GM18511 (cell line): Measurements from ENCODE around the gene PLD4.

ENCODE experiments used
- ATAC-seq: cut with Tn5 transposase; IDR thresholded peaks from one replicate; pipeline ENCODE4 v1.9.1; 2021; ENCODE audit warnings: mild to moderate bottlenecking, moderate library complexity; ENCODE audit not compliant: unreplicated experiment

PLD4 gene

GRCh38 chr14:104953896-104954656 lies 29.4 kb downstream of the PLD4 start:
- no peak for ATAC-seq

DNA sequence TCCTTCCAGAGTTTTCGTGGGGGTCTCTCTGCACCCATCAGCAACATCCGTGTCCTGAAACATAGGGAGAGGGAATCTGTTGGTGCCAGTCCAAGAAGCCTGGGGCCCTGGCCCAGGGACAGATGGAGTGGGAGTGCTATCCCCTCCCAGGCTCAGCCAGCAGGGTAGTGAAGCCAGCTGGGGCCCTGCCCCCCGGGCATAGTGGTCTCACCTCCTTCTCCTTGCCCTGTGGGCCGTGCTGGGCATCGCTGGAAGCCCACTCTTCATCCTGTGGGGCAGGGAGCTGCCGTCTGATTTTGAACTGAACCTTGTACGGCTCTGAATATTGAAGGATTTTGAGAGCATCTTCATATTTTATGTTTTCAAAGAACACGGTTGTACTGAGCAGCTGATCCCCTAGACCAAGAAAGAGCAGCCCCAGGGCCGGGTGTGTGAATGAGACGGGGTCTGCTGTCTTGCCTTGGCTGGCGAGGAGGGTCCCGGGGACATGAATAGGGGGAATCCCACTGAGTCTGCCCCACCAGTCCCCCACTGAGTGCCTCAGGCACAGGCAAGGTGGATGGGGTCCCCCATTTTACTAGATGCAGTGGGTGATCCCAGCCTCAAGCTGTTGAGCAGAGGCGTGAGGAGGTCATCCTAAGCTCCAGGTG lies 30.2 kb downstream of the PLD4 start:
- no peak for ATAC-seq

DNA sequence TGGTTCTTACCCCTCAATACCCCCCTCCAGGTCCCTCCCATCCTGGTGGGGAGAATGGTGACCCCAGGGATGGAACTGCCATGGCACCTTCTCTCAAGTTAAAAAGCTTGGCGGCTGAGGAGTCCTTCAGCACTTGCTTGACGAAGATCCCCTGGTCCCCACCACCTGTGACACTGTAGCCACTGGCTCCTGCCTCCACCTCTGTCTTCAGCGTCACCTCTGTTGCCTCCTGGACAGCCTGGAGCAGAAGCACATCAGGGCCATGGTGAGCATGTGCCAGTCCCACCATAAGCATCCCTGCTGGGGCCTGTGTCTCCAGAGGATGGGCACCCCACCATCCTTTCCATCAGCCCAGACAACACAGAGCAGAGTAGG lies 30.7 kb downstream of the PLD4 start:
- ATAC-seq, result no peak

- ATAC-seq, result no peak
These were observed 31.7 kb downstream of the PLD4 start for GRCh38 chr14:104956290-104956890.

DNA sequence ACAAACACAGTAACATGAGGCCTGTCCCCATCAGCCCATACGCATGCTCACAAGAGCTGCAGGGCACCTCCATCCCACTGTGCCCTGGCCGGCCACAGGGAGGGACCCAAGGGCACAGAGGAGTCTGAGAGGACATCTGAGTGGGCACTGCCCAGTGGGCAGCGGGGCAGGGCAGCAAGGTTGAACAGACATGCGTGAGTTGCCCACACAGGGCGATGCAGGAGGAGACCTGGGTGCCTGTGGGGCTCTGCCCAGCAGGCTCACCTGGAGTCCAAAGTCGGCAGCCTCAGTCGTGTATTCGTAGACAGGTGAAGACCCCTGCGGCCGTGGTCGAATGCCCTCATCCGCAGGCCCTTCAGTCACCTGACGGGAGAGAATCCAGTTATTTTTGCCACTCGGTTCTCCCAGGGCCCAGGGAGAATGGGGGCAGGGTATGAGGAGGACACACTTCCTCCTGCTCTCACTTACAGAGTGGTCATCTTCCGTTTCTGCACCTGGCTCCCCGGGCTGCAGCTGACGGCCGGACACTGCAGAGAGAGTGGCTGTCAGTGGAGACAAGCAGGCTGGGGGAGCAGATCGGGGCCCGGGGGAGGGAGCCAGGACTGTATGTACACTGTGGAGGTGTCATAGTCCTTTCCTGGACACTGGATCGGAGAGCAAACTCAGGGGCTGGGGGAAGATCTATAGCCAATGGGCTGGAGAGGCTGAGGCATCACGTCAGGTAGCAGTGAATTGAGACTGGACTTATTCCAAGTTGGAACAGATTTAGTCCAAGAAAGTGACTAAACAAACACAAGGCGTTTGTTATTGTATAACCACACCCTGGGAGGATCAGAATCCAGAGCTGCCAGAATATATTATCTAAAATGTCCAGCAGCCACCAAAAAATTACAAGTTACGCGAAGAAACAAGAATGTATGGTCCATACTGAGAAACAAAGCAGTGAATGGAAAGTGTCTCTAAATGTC lies 32.8 kb downstream of the PLD4 start:
- ATAC-seq, result no peak

- ATAC-seq, result no peak
These were observed 39.9 kb downstream of the PLD4 start for GRCh38 chr14:104964546-104964945.

- no peak for ATAC-seq
These were observed 41.0 kb downstream of the PLD4 start for GRCh38 chr14:104965561-104966231.

DNA sequence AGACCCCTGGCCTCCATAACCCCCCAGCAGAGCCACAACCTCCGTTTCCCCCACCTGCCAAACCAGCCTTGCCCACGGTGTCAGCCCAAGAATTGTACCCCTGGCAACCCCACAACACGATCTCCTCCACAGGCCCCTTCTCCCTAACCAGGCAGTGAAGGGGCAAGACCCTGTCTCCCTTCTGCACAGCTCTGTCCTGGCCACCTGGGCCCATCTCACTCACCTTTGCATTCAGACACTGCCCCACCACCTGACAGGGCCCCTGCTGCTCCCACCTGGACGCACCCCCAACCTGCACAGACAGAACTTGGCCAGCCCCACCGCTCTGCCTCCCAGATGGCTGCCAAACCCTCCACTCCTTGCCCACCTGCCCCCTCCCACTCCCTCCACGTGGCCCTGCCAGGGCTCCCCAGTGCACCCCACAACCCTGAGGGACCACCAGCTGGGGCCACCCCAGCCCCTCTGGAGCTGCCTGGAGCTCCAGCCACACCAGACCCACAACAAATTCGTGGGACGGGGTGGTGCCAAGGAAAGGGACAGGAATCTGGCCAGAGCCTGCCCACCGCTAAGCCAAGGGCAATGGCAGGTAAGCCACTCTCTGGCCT lies 41.7 kb downstream of the PLD4 start:
- ATAC-seq, result no peak

GRCh38 chr14:104966981-104967385 lies 42.3 kb downstream of the PLD4 start:
- no peak for ATAC-seq

- ATAC-seq, result no peak
These were observed 42.9 kb downstream of the PLD4 start for GRCh38 chr14:104967386-104968152.

- no peak for ATAC-seq
These were observed 43.5 kb downstream of the PLD4 start for GRCh38 chr14:104968153-104968527.

DNA sequence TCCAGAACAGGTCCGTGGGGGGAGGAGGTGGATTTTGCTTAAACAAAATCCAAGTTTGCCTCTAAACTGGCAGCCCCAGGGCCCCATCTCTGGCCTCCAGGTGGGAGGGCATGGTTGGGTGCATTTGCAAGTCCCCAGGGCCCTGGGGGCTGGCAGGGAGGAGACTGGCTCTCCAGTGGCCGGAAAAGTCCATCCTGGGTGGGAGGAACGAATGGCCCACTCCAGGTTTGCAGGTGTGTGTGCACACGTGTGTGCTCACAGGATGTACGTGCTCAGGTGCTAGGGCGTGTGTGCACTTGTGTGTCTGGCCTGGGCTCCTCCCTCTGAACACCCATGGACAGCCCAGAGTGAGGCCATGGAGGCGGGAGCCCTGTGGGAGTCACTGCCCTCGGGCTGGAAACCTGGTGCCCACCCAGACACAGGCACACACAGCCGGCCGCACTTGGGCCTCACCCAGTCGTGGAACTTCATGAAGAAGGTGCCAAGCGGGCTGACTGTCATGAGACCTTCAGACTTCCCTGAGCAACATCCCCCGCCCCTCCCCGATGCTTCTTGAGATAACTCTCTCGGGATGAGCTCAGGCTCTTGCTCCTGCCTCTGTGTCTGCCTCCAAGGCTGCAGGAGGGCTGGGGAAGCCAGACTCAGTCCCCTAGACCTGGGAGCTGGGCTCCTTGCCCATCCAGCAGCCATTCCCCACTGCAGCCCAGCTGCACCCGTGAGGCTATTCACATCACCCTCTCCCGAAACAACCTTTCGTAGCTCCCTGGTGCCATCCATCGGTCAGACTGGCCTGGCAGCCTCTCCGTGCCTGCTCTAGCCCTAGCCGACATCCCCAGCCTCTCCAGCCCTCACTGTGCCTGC lies 44.1 kb downstream of the PLD4 start:
- no peak for ATAC-seq

GRCh38 chr14:104969741-104970230 lies 45.1 kb downstream of the PLD4 start:
- ATAC-seq, result no peak

GRCh38 chr14:104970231-104971068 lies 45.8 kb downstream of the PLD4 start:
- ATAC-seq, result no peak

DNA sequence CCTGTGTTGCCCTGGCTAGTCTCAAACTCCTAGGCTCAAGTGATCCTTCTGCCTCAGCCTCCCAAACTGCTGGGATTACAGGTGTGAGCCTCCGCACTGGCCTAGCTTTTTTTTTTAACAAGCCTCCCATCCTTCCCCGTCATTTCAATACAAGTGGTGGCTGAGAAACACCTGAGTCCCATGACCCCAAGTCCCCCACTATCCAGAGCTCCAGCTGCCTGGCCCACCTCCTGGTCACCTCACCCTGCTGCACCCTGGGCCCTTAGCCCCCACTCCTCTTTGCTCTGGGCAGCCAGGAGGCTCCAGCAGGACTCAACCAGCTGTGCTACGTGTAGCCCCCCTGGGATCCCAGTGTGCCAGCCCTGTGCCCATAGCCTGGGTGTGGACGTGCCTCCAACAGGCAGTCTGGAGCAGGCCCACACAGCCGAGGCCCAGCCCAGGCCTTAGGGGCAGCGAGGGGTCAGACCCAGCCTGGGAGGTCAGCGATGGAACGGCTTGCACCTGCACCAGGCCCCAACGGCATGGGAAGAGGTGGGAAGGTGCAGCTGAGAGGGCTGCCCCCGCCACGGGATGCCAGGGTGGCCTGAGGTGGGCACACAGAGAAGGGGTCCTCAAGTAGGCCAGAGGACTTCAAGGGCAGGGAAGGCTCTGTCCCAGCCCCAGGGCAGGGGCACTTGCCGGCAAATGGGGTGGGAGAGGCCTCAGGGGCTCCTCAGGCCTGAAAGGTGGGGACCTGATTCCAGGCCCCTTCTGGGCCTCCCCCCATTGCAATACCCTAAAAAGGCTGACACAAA lies 47.0 kb downstream of the PLD4 start:
- ATAC-seq, result no peak

DNA sequence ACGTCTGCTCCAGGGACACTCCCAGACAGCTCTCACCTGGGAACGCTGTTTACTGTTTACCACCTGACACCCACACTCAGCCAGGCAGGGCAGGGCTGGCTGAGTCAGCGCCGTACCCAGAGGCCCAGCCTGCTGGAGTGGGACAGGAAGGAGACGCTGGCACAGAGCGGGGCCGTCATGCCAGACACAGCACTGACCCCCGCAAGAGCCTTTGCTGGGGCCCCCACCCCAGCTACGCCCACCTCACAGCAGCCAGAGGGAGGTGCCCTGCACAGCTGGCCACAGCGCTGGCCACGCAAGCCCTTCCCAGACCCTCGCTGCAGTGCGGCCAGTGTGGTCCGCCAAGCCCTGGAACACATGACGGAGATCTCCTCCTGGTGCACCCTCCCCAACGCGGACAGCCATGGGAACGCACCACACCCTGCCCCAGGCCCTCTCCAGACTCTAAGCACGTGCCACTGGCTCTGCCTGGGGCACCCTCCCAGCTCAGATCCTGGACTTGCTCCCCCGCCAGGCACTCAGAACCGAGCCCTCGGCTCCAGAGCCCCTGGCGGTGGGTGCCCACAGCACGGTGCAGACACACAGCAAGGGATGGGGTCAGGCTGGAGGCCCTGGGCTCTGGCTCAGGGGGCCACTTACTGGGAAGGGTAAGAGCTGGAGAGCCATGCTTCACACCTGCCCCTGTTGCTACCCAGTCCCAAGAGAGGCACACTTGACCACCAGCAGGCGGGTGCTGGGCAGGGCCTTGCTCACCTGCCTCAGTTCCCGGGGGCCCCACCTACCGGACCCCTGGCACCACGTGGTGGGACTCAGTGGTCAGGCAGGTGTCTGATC lies 47.8 kb downstream of the PLD4 start:
- ATAC-seq, result no peak
